Body of pancreas (tissue), 4 donors: ENCODE results near the gene NBL1. TPM values are rescaled to one million over a fixed set of nuclear protein-coding genes. Genes with fewer than 3 reads are reported as not detected.

Experiments
- ATAC-seq: fragments of 150-250 bp; one replicate; pipeline ENCODE4 v1.9.1; 2016
- DNase-seq, 4 donors: peaks; one replicate each; pipeline ENCODE4 v3.0.0-alpha.2; 2019
- H3K27ac ChIP-seq, 4 donors: fragments of 200-600 bp; sonication (generic); 1 replicate in 3 of 4; 2 replicates in 1 of 4; pipeline versions ENCODE4 v1.5.1 to v1.6.1; 2016 to 2019; ENCODE audit warnings: mild to moderate bottlenecking in 1 of 4, mixed read lengths in 1 of 4, moderate library complexity in 1 of 4
- H3K27me3 ChIP-seq, 2 donors: fragments of 200-600 bp; sonication (generic); one replicate each; pipeline ENCODE4 v1.6.0; 2016; ENCODE audit warnings: mild to moderate bottlenecking in 1 of 2
- H3K36me3 ChIP-seq, 2 donors: fragments of 200-600 bp; sonication (generic); replicated peaks in 1 of 2; 2 replicates each; pipeline ENCODE4 v1.5.1; 2016; ENCODE audit warnings: low read depth in 2 of 2; ENCODE audit not compliant: insufficient read depth in 1 of 2
- H3K4me1 ChIP-seq: fragments of 200-600 bp; sonication (generic); one replicate; pipeline ENCODE4 v1.6.0; 2016
- H3K4me3 ChIP-seq, 2 donors: fragments of 200-600 bp; sonication (generic); 1 replicate in 1 of 2; 2 replicates in 1 of 2; pipeline ENCODE4 v1.5.1; 2016 to 2019
- H3K9me3 ChIP-seq, 3 donors: fragments of 200-600 bp; sonication (generic); 1 replicate in 2 of 3; 2 replicates in 1 of 3; pipeline ENCODE4 v1.5.1; 2016
- POLR2A ChIP-seq, 3 donors: fragments of 450-650 bp; IDR thresholded peaks; one replicate each; pipeline ENCODE4 v1.6.1; 2016; ENCODE audit warnings: antibody characterized with exemption in 3 of 3, mild to moderate bottlenecking in 2 of 3
- WGBS, 2 donors: methylation state at CpG; one replicate each; pipeline ENCODE4 v1.1.5; 2017; 5-methylcytosine and 5-hydroxymethylcytosine counted together
- intact Hi-C: fragments of 100-400 bp; cut with DNase I; formaldehyde crosslinking; loops from one replicate; pipeline ENCODE4 v1.15.1; 2023
- total RNA-seq, 2 donors: library from RNA; depleted of rRNA; stranded (reverse); fragments of >200 nt; gene quantifications; one replicate each; pipeline ENCODE4 v1.1.0, GENCODE V29; 2016
- TF ChIP-seq, protein P1 (sequence below), 7 experiments: fragments of 450-650 bp in 4 of 7; fragments of 200-600 bp in 3 of 7; sonication (generic) in 3 of 7; IDR thresholded peaks; one replicate each; pipeline ENCODE4 v1.5.1; 2016 to 2019; ENCODE audit warnings: antibody characterized with exemption in 7 of 7

NBL1 gene
- total RNA-seq, 2 donors from 2014 or later, result 21.8 to 32.4 TPM

GRCh38 chr1:19599810-19600209, 44.3 kb upstream of the NBL1 start:
- no peaks in the 10 kb centered on the region for H3K36me3 ChIP-seq
- DNase-seq (no peak), ATAC-seq (no peak)
- peaks cover 47% of the 10 kb centered on the region for H3K4me1 ChIP-seq
- H3K4me3 ChIP-seq, result no peak overlapping the region
- H3K27me3 ChIP-seq, result no peaks in the 10 kb centered on the region
- intact Hi-C loops, result no loop called here
- TF ChIP-seq POLR2A (IDR thresholded peaks at IDR 0.05), result no peak
- TF ChIP-seq, protein P1, sequence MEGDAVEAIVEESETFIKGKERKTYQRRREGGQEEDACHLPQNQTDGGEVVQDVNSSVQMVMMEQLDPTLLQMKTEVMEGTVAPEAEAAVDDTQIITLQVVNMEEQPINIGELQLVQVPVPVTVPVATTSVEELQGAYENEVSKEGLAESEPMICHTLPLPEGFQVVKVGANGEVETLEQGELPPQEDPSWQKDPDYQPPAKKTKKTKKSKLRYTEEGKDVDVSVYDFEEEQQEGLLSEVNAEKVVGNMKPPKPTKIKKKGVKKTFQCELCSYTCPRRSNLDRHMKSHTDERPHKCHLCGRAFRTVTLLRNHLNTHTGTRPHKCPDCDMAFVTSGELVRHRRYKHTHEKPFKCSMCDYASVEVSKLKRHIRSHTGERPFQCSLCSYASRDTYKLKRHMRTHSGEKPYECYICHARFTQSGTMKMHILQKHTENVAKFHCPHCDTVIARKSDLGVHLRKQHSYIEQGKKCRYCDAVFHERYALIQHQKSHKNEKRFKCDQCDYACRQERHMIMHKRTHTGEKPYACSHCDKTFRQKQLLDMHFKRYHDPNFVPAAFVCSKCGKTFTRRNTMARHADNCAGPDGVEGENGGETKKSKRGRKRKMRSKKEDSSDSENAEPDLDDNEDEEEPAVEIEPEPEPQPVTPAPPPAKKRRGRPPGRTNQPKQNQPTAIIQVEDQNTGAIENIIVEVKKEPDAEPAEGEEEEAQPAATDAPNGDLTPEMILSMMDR (IDR thresholded peaks at IDR 0.05), result no peak
- H3K9me3 ChIP-seq, result no peaks in the 10 kb centered on the region
- 74 to 88% methylated on average over 3 of the region's 3 CpGs for whole genome bisulfite sequencing, 2 donors
- no peak overlapping the region for H3K27ac ChIP-seq

GRCh38 chr1:19602486-19602885, 41.6 kb upstream of the NBL1 start:
- no peak for ATAC-seq
- H3K27ac ChIP-seq, result no peak overlapping the region
- TF ChIP-seq POLR2A (IDR thresholded peaks at IDR 0.05), result no peak
- TF ChIP-seq, protein P1 (IDR thresholded peaks at IDR 0.05), result no peak
- no peak overlapping the region for H3K4me3 ChIP-seq
- 51 to 59% methylated on average over 4 of the region's 4 CpGs for WGBS, 2 donors
- no peaks in the 10 kb centered on the region for H3K9me3 ChIP-seq
- H3K27me3 ChIP-seq, result no peaks in the 10 kb centered on the region
- peaks cover 61% of the 10 kb centered on the region for H3K4me1 ChIP-seq
- no peaks in the 10 kb centered on the region for H3K36me3 ChIP-seq
- intact Hi-C loops, result no loop called here
- no peak for DNase-seq

- H3K9me3 ChIP-seq, result no peaks in the 10 kb centered on the region
- TF ChIP-seq, protein P1 (IDR thresholded peaks at IDR 0.05), result no peak
- no peak for TF ChIP-seq POLR2A (IDR thresholded peaks at IDR 0.05)
- peaks cover 34% of the 10 kb centered on the region for H3K4me1 ChIP-seq
- DNase-seq, result no peak
- H3K27ac ChIP-seq, result no peak overlapping the region
- no peaks in the 10 kb centered on the region for H3K36me3 ChIP-seq
- no peak overlapping the region for H3K4me3 ChIP-seq
- ATAC-seq, result no peak
- H3K27me3 ChIP-seq, result no peaks in the 10 kb centered on the region
- intact Hi-C loops, result no loop called here
- WGBS, 2 donors, result 67 to 75% methylated on average over 1 of the region's 1 CpG
Measured at GRCh38 chr1:19605967-19606366, 38.1 kb upstream of the NBL1 start.

- H3K27me3 ChIP-seq, result no peaks in the 10 kb centered on the region
- H3K4me3 ChIP-seq, result no peak overlapping the region
- peaks cover 34% of the 10 kb centered on the region for H3K4me1 ChIP-seq
- no peaks in the 10 kb centered on the region for H3K9me3 ChIP-seq
- no peaks in the 10 kb centered on the region for H3K36me3 ChIP-seq
- TF ChIP-seq POLR2A (IDR thresholded peaks at IDR 0.05), result no peak
- TF ChIP-seq, protein P1 (IDR thresholded peaks at IDR 0.05), result no peak
- ATAC-seq, result no peak
- WGBS, 2 donors, result 19 to 24% methylated on average over 4 of the region's 4 CpGs
- intact Hi-C loops, result no loop called here
- H3K27ac ChIP-seq, result no peak overlapping the region
- no peak for DNase-seq
Measured at GRCh38 chr1:19606817-19607642, 37.1 kb upstream of the NBL1 start.

- ATAC-seq (no peak), DNase-seq (no peak)
- Histone ChIP-seq H3K36me3 (no peaks in the 10 kb centered on the region), H3K27me3 (no peaks in the 10 kb centered on the region), H3K4me1 (peaks cover 33% of the 10 kb centered on the region), H3K9me3 (no peaks in the 10 kb centered on the region), H3K4me3 (no peak overlapping the region), H3K27ac (no peak overlapping the region)
- TF ChIP-seq, protein P1 (IDR thresholded peaks at IDR 0.05), result no peak
- TF ChIP-seq POLR2A (IDR thresholded peaks at IDR 0.05), result no peak
- 92 to 94% methylated on average over 11 to 12 of the region's 12 CpGs for WGBS, 2 donors
- intact Hi-C loops, result no loop called here
Measured at GRCh38 chr1:19608232-19608631, 35.9 kb upstream of the NBL1 start.
